K562 (cell line): ENCODE results near the gene MT1E.

Experiments used
- CEBPG ChIP-seq, 3 experiments: fragments of 200-800 bp in 1 of 3; sonication (Bioruptor generic) in 1 of 3; sonication (generic) in 1 of 3; formaldehyde crosslinking in 1 of 3; IDR thresholded peaks in 2 of 3; conservative IDR thresholded peaks in 1 of 3; 2 replicates each; pipeline versions ENCODE4 v1.6.1 to v1.8.0; 2016 to 2022; ENCODE audit warnings: missing compliant biosample characterization in 2 of 3, missing genetic modification characterization in 2 of 3, mild to moderate bottlenecking in 1 of 3, missing genetic modification reagents in 1 of 3
- CREM ChIP-seq: IDR thresholded peaks from 2 replicates; pipeline ENCODE4 v1.6.1; 2014; ENCODE audit warnings: antibody characterized with exemption, low read depth
- DNMT1 ChIP-seq: fragments of 450-650 bp; IDR thresholded peaks from 2 replicates; pipeline ENCODE4 v1.6.1; 2016; ENCODE audit warnings: antibody characterized with exemption, mild to moderate bottlenecking
- ELK1 ChIP-seq: sonication (generic); formaldehyde crosslinking; IDR thresholded peaks from 2 replicates; pipeline ENCODE4 v1.8.1; 2022; ENCODE audit warnings: missing genetic modification reagents
- EP300 ChIP-seq: IDR thresholded peaks from 2 replicates; pipeline ENCODE4 v1.6.1; 2012; ENCODE audit warnings: low read length, improper control_type of control experiment
- EZH2 ChIP-seq: IDR thresholded peaks from 2 replicates; pipeline ENCODE4 v1.6.1; 2012; ENCODE audit warnings: low read depth, mild to moderate bottlenecking, inconsistent platforms, low read length, borderline replicate concordance
- HLTF ChIP-seq: fragments of 450-650 bp; IDR thresholded peaks from 2 replicates; pipeline ENCODE4 v1.6.1; 2016
- JUND ChIP-seq, 2 experiments: IDR thresholded peaks; 2 replicates in 1 of 2; 3 replicates in 1 of 2; pipeline ENCODE4 v1.6.1; 2011; ENCODE audit warnings: borderline replicate concordance in 2 of 2, low read depth in 2 of 2, low read length in 2 of 2, improper control_type of control experiment in 1 of 2, missing biosample characterization in 1 of 2, missing genetic modification characterization in 1 of 2, missing genetic modification reagents in 1 of 2
- POLR2A ChIP-seq: fragments of 450-650 bp; conservative IDR thresholded peaks from 2 replicates; pipeline ENCODE4 v1.6.1; 2016
- RBM15 ChIP-seq: fragments of 200-400 bp; formaldehyde crosslinking; IDR thresholded peaks from 2 replicates; pipeline ENCODE4 v1.6.1; 2018; ENCODE audit warnings: mild to moderate bottlenecking, low read length, moderate library complexity; ENCODE audit not compliant: insufficient read depth
- ZSCAN29 ChIP-seq: fragments of 450-650 bp; IDR thresholded peaks from 2 replicates; pipeline ENCODE4 v1.6.1; 2017
- TF ChIP-seq, protein P1 (sequence below), 2 experiments: IDR thresholded peaks; 2 replicates each; pipeline ENCODE4 v1.6.1; 2011; ENCODE audit warnings: borderline replicate concordance in 1 of 2, control low read depth in 1 of 2, low read depth in 1 of 2, low read length in 1 of 2, mild to moderate bottlenecking in 1 of 2, mixed read lengths in 1 of 2, moderate library complexity in 1 of 2; ENCODE audit not compliant: insufficient read depth in 1 of 2, insufficient read length in 1 of 2, poor library complexity in 1 of 2, severe bottlenecking in 1 of 2; ENCODE audit errors: extremely low read depth in 1 of 2
- TF ChIP-seq, protein P2 (sequence below), 3 experiments: fragments of 200-800 bp in 1 of 3; sonication (Bioruptor generic) in 1 of 3; sonication (generic) in 1 of 3; formaldehyde crosslinking in 1 of 3; IDR thresholded peaks; 2 replicates each; pipeline versions ENCODE4 v1.6.1 to v1.8.0; 2016 to 2022; ENCODE audit warnings: mild to moderate bottlenecking in 2 of 3, missing compliant biosample characterization in 2 of 3, missing genetic modification characterization in 2 of 3, missing genetic modification reagents in 1 of 3
- TF ChIP-seq, protein P3 (sequence below): fragments of 250-450 bp; sonication (Bioruptor Pico); IDR thresholded peaks from 2 replicates; pipeline ENCODE4 v1.4.0; 2020; ENCODE audit warnings: mild to moderate bottlenecking, moderate library complexity

GRCh38 chr16:56600398-56600999 lies 25.1 kb upstream of the MT1E start:
- TF ChIP-seq POLR2A (no peak), EP300 (no peak), JUND (IDR thresholded peaks at IDR 0.05; ENCODE audit: borderline replicate concordance, low read depth, low read length) (no peak), JUND (tag; IDR thresholded peaks at IDR 0.05; ENCODE audit: borderline replicate concordance, low read depth, low read length) (no peak), EZH2 (no peak), ELK1 (CRISPR knock-in tag) (no peak), DNMT1 (no peak), ZSCAN29 (no peak), CEBPG (CRISPR knock-in tag; IDR thresholded peaks at IDR 0.05) (no peak), CEBPG (tag; conservative IDR thresholded peaks at IDR 0.05 in 1 of 2, IDR thresholded peaks at IDR 0.05 in 1 of 2) (no peak), CREM (no peak), HLTF (no peak), RBM15 (no peak)
- TF ChIP-seq, protein P1, sequence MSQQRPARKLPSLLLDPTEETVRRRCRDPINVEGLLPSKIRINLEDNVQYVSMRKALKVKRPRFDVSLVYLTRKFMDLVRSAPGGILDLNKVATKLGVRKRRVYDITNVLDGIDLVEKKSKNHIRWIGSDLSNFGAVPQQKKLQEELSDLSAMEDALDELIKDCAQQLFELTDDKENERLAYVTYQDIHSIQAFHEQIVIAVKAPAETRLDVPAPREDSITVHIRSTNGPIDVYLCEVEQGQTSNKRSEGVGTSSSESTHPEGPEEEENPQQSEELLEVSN (IDR thresholded peaks at IDR 0.05; ENCODE audit: borderline replicate concordance in 1 of 2, extremely low read depth in 1 of 2, insufficient read depth in 1 of 2, insufficient read length in 1 of 2, low read depth in 1 of 2, low read length in 1 of 2, poor library complexity in 1 of 2, severe bottlenecking in 1 of 2) = no peak
- TF ChIP-seq, protein P2, sequence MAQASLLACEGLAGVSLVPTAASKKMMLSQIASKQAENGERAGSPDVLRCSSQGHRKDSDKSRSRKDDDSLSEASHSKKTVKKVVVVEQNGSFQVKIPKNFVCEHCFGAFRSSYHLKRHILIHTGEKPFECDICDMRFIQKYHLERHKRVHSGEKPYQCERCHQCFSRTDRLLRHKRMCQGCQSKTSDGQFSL (CRISPR knock-in tag; IDR thresholded peaks at IDR 0.05) = no peak
- TF ChIP-seq, protein P2 (tag; IDR thresholded peaks at IDR 0.05) = no peak
- TF ChIP-seq, protein P3, sequence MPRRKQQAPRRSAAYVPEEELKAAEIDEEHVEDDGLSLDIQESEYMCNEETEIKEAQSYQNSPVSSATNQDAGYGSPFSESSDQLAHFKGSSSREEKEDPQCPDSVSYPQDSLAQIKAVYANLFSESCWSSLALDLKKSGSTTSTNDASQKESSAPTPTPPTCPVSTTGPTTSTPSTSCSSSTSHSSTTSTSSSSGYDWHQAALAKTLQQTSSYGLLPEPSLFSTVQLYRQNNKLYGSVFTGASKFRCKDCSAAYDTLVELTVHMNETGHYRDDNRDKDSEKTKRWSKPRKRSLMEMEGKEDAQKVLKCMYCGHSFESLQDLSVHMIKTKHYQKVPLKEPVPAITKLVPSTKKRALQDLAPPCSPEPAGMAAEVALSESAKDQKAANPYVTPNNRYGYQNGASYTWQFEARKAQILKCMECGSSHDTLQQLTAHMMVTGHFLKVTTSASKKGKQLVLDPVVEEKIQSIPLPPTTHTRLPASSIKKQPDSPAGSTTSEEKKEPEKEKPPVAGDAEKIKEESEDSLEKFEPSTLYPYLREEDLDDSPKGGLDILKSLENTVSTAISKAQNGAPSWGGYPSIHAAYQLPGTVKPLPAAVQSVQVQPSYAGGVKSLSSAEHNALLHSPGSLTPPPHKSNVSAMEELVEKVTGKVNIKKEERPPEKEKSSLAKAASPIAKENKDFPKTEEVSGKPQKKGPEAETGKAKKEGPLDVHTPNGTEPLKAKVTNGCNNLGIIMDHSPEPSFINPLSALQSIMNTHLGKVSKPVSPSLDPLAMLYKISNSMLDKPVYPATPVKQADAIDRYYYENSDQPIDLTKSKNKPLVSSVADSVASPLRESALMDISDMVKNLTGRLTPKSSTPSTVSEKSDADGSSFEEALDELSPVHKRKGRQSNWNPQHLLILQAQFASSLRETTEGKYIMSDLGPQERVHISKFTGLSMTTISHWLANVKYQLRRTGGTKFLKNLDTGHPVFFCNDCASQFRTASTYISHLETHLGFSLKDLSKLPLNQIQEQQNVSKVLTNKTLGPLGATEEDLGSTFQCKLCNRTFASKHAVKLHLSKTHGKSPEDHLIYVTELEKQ (CRISPR knock-in tag) = no peak
